ENCODE measurements around the gene METRNL.
"Not testable (repeated sequence)": the region's sequence is repeated elsewhere in the genome, so short reads cannot be mapped to it uniquely, and the experiment has no call there.

Gene METRNL

DNA sequence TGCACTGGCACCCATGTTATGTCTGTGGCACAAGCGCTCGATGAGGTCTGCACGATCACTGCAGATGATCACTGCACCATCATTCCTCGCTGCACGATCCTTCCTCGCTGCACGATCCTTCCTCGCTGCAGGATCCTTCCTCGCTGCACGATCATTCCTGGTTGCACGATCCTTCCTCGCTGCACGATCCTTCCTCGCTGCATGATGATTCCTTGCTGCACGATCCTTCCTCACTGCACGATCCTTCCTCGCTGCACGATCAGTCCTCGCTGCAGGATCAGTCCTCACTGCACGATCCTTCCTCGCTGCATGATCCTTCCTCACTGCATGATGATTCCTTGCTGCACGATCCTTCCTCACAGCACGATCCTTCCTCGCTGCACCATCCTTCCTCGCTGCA lies 29.3 kb downstream of the METRNL start:
- DNase-seq, result no peak

DNA sequence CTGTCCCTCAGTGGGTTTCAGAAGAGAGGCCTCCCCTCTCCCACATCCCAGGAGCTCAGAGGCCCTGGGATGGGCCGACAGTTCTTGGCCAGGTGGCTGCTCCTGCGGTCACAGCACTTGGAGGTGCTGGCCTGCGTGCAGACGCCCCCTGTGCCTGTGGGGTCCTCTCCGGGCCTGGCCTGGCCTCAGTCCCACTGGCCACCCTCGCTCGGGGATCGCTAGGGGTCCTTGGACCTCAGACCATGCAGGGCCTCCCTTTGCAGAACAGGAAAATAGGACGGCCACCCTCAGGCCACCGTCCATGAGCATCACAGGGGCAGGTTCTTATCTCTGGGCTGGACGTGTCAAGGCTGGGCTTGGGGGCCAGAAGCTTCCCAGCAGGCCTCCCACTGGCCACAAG lies 30.0 kb downstream of the METRNL start:
- DNase-seq, result no peak

DNA sequence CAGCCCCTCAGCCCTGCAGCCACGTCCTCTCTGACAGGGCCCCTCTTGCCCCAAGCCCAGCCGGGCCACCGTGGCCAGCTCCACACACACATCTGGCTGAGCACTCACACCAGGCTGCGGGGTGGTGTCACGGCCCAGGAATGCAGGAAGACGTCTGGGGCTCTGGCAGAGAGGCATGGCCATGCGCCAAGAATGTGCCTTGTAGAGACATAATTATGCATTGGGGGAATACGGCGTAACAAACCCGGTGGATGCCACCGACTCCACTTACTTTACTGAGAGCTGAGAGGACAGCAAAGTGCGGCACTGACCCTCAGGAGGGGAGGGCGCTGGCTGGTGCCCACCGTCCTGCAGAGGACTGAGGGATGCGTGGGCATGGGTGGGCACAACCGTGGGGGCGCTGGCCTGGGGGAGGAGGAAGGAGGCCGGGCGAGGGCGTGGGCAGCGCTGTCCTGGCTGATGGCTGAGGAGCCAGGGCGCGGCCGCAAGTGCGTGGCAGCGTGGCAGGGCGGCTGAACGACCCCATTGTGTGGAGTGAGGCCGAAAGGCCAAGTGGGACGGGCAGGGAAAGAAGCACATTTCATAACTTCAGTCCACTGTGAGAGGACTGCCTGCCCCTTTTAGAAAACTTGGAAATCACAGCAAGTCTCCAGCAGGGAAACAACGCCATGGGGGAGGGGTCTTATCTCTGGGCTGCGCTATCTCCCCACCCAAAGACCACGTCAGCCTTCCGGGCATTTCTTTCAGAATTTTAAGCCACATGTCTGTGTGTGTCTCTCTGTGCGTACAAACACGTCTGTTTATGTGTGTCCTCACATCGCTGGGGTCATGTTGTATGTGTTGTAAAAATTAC lies 30.6 kb downstream of the METRNL start:
- no peak for DNase-seq

DNA sequence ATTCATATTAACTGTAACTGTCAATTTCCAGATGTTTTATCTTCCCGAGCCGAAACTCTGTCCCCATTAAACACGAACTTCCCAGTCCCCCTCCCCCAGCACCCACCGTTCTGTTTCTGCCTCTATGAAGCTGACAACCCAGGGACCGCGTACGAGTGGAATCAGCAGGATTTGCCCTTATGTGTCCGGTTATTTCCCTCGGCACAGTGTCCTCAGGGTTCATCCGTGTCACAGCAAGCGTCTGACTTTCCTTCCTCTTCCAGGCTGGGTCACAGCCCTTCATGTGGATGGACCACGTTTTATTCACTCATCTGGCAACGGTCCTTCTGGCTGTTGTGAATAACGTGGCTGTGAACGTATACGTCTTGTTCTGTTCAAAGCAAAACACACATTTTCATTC lies 31.3 kb downstream of the METRNL start:
- DNase-seq, result no peak

DNA sequence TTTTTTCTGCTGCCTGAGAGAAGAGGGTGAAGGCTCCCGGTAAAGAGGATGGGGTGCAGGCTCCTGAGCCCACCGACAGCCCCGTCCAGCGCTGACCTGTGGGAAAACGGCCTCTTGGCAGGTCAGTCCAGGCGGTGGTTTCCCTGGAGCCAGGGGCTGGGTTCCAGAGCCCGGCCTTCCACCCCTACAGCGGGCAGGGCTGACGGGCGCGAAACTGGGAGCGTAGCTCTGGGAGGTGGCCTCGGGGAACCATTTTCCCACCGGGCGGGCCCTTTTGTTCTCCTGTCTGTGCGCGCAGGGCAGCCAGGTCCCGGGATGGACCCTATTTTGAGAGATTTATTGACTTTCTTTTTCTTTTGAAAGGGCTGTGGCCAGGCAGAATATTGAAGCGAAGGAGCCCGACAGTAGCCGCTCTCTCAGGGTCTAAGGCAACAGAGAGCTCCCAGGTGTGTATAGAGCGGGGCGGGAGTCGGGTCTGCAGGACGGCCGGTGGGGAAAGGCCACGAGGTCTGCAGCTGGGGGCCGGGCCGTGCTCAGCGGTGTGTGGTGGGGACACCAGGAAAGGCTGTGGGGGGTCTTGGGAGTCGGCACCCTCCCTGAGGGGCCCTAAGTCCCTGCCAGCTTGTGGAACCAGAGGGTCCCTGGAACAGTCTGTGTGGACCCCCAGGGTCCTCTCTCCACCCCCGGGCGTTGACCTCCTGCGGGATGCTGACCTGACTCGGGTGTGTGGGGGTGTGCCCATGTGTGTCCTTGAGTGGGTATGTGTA lies 32.3 kb downstream of the METRNL start:
- no peak for DNase-seq

DNA sequence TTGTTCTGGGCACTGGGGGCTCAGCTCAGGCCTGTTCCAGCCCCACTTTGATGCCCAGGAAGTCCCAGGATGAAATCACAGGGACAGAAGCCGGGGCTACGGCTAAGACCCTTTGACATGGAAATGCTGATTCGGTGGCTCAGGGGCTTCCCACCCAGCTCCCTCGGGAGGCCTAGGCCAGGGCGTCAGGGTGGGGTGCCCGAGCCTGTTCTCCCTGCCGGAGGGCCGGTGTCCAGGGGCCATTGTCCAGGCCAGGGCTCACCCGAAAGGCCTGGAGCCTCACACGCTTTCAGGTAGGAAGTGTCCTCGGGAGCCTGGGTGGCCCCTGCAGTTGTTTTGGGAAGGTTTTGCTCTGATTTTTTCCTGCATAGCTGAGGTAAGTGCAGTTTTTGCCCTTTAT lies 34.0 kb downstream of the METRNL start:
- no peak for DNase-seq

DNA sequence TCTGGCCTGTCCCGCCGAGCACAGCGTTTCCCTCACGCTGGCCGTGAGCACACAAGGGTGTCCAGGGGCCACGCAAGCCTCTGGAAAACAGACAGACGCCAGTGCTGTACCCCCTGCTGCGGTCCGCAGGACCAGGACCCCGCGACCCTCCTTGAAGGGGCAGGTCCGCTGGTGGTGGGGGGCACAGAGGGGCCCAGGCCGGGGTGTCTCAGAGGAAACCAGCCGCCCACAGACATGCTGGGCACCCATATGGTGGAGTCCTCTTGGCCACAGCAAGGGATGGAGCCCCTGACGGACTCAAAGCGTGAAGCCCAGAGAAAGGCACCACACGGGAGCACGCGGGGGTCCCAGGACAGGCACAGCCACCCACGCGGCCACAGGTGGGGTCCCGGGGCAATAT lies 34.4 kb downstream of the METRNL start:
- no peak for DNase-seq

DNA sequence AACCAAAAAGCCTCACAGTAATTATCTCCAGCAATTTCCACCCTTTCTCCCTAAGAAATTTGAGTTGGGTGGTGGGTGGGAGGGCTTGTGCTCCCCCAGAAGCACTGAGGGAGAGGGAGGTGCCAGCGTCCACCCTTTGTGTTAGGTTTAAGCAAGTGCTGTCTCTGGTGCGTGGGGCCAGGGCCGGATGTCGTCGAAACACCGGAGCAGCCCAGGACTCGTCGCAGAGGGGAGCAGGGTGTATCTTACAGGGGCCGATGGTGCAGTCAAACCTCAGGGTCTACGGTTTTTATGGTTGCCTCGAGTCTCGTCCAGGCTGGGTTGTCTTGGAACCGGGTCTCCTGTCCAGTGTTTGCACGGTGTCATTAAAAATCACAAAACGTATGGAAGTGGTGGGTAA lies 35.3 kb downstream of the METRNL start:
- no peak for DNase-seq

DNA sequence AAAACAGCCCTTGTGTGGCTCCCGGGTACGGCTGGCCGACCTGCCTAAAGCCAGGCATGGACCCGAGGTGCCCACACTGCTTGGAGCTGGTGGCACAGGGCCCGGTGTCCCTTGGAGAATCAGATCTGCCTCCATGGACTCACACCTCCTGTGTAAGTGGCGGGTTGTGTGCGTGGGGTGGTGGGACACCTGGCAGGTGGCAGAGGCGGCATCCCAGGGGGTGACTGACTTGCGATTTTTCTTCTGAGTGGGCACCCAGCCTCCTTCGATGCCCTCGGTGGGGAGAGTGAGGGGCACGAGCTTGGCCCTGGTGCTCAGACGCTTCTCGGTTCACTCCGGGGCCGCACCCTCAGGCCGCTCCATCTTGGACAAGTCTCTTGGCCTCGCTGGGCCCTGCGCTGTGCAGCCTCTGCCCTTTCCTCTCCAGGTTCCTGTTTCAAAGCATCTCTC lies 35.8 kb downstream of the METRNL start:
- DNase-seq, result no peak

DNA sequence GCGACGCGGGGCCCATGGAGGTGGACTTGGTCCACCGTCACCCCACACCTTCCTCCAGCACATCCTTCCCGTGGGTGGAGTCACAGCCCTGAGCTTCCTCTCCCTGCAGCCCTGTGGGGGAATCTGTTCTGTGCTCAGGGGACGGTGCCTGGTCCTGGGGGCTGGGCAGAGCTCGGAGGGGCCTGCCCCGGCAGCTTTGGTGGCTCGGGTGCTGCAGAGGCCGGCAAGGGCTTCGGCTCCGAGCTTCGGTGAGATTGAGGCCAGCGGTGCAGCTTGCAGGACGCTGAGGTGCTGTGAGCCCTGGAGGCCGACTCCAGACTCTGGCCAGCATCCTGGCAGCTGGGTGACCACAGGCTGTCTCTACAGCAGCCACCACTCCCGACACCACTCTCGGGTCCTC lies 36.4 kb downstream of the METRNL start:
- DNase-seq, result no peak

DNA sequence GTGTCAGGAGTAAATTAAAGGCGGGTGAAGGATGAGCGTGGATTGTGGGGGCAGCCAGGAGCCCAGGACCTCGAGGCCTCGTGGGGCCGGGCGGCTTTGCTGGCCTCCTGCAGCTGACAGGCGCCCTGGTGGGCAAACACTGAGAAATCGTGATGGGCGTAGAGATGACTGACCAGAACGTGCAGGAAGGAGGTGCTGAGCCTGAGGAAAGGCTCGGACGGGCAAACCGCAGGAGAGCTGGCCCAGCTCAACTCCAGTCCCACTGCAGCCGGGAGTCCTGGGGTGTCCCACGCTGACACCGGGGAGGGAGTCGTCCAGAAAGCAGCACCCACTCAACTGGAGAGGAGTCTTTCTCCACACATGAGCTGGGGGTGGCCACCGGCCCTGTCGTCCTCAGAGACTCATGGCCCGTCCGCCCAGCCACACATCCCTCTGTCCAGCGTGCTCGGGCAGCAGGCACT lies 36.9 kb downstream of the METRNL start:
- peak; percentile 2 for DNase-seq

DNA sequence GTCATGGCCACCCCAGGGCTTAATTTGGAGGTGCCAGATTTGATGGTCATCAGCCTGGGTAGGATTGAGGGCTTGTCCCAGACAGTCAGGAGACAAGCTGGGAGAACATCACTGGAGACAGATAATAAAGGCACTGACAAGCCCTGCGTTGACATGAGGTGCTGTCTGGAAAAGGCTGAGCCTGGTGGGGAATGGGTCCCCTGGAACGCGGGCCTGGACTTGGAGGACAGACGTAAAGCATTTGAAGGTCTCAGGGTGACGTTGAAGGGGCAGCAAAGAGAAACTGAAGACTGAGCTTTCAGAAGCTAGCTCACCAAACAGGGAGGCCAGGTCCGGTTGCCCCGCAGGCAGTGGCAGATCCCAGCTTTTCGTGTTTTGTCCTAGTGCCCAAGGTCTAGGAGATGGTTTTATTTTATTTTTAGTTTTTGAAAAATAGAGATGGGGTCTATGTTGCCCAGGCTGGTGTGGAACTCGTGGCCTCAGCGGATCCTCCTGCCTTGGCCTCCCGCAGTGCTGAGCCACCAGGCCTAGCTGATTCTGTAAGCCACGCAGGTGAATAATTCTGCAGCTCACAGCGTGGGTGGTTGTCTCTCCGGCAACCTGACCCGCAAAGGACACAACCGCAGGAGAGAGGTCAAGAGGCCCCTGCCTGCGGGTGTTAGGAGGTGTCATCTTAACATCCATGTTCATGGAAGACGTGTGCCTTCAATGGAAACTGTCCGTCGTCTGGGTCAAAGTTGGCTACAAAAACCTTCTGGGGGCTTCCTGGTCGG lies 37.6 kb downstream of the METRNL start:
- DNase-seq, result no peak

DNA sequence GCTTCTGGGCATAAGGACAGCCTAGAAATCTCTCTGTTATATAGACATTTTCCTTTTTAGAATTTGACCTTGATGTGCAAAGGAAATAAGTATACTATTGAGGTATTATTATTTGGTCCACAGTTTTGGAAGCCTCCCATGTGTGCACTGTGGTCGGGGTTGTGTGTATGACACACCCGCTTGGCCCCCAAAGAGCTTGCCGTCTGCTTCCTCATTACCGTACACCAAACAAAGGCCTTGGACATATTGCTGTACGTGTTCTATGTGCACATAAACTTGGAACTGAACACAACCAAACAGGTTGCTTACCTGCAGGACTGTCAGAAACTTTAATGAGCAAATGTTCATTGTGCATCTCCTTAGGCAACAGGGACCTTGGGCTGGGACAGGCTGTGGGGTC lies 38.2 kb downstream of the METRNL start:
- DNase-seq, result no peak

DNA sequence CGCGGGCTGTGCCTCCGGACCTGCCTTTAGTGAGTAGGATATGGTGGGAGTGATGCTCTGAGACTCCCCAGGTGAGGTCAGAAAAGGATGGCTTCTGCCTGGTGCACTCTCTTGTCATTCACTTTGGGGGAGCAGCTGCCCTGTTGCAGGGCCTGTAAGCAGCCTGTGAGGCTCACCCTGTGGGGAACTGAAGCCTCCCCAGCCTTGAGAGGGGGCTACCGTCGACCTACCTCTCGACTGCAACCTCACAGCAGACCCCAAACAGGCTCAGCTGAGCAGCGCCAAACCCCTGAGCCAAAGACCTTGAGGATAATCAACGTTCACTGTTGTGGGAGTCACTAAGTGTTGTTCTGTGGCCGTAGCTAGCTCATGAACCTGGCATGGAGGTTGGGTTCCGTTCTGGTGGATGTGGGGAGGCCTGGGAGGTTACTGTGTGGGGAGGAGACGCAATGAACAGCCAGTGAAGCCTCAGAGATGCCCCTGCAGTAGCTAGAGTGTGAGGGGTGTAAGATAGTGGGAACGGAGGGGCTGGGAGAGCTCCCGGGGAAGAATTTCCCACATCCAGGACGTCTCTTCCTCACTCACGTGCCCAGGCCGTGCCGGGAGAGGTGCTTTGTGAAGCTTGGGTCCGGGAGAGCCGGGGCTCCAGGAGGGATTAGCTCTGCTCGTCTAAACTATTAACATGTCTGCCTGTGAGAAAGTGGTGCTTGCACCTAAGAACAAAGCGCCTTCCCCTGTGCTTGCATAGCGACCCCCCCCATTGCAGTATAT lies 38.8 kb downstream of the METRNL start:
- peak; percentile 15 for DNase-seq

DNA sequence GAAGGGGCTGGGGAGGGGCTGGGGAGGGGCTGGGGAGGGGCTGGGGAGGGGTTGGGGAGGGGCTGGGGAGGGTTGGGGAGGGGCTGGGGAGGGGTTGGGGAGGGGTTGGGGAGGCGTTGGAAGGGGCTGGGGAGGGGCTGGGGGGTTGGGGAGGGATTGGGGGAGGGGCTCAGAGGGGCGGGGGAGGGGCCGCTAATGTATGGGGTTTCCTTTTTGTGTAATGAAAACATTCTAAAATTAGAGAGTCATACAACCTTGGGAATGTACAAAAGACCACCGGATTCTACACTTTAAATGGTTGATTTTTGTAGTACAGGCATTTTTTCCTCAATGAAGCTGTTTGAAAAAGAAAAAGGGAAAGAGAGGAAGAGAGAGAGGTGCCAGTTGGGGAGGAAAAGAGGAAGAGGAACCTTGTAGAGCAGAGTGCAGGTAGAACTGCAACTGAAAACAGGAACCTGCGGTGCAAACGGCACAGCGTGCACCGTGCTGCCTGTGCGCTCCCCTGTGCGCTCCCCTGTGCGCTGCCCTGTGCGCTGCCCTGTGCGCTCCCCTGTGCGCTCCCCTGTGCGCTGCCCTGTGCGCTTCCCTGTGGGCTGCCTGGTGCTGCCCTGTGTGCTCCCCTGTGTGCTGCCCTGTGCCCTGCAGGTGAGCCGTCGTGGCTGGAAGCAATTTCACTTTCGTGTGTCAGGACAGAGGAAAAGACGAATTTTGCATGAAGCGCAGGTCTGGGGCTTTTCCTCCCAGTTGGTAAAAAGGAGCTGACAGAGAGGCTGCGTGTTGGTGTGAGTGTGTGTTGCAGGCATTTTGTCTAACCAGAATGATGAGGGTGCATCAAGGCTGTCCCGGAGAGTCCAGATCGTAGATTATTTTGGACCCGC lies 40.8 kb downstream of the METRNL start:
- no peak for DNase-seq

DNA sequence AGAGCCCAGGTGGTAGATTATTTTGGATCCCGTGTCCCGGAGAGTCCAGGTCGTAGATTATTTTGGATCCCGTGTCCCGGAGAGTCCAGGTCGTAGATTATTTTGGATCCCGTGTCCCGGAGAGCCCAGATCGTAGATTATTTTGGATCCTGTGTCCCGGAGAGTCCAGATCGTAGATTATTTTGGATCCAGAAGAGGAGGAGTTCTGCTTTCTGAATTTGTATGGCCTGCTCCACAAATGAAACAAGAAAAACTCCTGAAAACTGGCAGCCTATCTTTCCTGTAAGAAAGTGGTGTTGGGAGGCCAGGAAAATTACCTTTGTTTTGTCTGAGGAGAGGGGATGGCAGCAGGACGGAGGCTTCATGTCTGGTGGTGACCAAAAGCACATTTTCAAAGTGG lies 42.1 kb downstream of the METRNL start:
- not testable (repeated sequence) for DNase-seq

DNA sequence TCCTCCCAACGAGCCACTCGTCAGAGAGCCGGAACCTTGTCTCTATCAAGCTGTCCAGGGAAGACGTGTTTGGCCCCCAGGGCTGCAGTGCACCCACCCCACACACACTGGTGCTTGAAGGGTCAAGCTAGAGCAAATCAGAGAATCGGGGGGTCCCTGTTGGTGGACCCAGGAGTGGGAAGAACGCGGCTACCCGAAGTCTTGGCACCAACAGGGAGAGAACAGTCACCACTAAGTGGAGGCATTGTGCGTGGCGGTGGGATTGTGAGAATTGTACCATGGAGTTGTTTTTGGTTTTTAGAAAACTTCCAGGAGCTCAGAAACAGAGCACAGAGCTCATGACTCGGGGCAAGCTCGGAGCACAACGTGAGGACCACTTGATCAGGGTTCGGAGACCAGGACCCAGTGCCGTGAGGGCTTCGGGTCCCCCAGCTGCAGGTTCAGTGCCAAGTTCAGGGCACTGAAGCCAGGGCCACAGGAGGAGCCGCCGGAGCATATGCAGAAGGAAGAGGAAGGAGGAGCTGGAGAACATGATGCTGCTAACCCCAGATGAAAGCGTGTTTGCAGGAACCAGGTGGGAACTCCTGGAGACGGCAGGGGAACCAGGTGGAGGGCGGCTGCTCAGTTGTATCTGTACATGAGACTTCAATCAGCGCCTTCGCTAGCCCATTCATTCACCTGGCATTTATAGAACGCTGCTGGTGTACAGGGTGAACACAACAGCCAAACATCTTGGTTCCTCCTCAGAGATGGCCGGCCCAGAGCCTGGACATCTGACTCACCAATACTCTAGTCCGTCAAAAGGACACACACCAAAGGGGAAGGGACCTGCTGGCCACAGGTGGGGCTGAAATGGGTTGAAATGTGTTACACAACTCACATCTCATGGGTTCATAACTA lies 42.8 kb downstream of the METRNL start:
- no peak for DNase-seq

DNA sequence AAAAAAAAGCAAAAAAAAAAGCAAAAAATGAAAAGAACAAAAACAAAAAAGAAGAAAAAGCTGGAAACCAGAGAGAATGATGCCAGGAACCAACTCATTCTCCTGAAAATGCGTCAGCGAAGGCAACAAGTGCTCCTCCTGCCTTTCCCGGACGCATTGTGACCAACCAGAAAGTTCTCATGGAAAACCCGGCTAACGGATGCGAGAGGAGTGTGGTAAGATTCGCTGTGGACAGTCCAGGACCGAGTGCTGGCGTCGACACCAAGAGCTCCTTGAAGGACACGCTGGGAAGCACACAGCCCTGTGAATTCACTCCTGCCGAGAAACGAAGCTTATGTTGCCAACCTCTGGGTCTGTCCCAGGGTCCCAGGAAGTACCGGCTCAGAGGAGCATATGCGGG lies 43.4 kb downstream of the METRNL start:
- DNase-seq, result no peak

DNA sequence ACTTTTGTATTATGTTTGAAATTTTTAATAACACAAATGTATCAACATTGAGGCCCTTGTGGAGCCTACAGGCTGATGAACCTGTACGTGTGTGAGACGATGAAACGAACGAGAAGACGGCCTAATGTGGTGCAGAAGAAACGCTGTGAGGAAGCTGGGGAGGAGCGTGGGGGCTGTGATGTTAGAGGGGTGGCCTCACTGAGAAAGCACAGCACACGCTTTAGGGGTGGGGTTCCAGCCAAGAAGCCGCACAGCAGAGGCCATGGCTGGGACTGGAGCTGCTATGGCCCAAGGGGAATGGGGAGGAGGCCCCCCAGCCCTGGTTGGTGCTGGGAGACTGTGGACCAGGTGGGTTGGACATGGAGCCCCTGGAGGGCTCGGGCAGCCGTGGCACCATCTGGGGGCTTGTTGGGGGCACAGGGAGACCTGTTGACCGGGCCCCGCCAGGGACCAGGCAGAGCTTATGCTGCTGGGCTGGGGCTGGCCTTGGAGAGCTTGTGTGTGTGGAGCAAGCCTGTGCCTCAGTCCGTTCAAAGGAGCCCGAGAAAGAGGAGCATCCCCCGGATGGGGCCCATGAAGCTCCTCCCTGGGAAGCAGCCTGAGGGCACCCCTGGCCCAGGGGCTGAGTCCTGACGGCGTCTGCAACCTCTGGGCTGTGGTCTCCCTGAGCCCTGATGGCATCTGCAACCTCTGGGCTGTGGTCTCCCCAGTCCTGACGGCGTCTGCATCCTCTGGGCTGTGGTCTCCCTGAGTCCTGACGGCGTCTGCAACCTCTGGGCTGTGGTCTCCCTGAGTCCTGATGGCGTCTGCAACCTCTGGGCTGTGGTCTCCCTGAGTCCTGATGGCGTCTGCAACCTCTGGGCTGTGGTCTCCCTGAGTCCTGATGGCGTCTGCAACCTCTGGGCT lies 44.7 kb downstream of the METRNL start:
- no peak for DNase-seq

Data from retina (tissue), 1 donor.